Esophagus mucosa (tissue), 1 donor: ENCODE results near the gene HSDL2. TPM values are rescaled to one million over a fixed set of nuclear protein-coding genes. Genes with fewer than 3 reads are reported as not detected.
"Not testable (repeated sequence)": the region's sequence is repeated elsewhere in the genome, so short reads cannot be mapped to it uniquely, and the experiment has no call there.

Experiments
- ATAC-seq: fragments of 200-7000 bp; cut with Tn5 transposase; one replicate; pipeline ENCODE4 v1.9.1; 2020
- total RNA-seq: library from RNA; stranded (reverse); gene quantifications from one replicate; pipeline ENCODE4 v1.2.4, GENCODE V29; 2023
- donor health status: DM: yes; HTN: yes; CAD: no.

HSDL2 gene
- total RNA-seq, 1 donor from 2014 or later, result 27.5 TPM

GRCh38 chr9:112503170-112503569, 123.3 kb downstream of the HSDL2 start:
- no peak for ATAC-seq

- no peak for ATAC-seq
Observed at GRCh38 chr9:112505086-112505485, 125.2 kb downstream of the HSDL2 start.

GRCh38 chr9:112505607-112506006, 125.7 kb downstream of the HSDL2 start:
- ATAC-seq, result no peak

- no peak for ATAC-seq
Observed at GRCh38 chr9:112506571-112506970, 126.7 kb downstream of the HSDL2 start.

- no peak for ATAC-seq
Observed at GRCh38 chr9:112507001-112507680, 127.2 kb downstream of the HSDL2 start.

GRCh38 chr9:112508377-112508776, 128.5 kb downstream of the HSDL2 start:
- ATAC-seq, result no peak

- not testable (repeated sequence) for ATAC-seq
Observed at GRCh38 chr9:112512377-112512776, 132.5 kb downstream of the HSDL2 start.

GRCh38 chr9:112516769-112517168, 136.9 kb downstream of the HSDL2 start:
- no peak for ATAC-seq

GRCh38 chr9:112520069-112520468, 140.2 kb downstream of the HSDL2 start:
- no peak for ATAC-seq

- ATAC-seq, result no peak
Observed at GRCh38 chr9:112520656-112521055, 140.7 kb downstream of the HSDL2 start.

Other genes starting within 250 kb of the HSDL2 start
- gene SUSD1, start 204.8 kb upstream of the HSDL2 start, total RNA-seq, result 4.9 TPM
- gene PTBP3, start 46.5 kb upstream of the HSDL2 start, total RNA-seq, result 165 TPM
- 3.9 TPM for gene KIAA1958, start 106.7 kb downstream of the HSDL2 start, total RNA-seq